GM21825 (cell line): Measurements from ENCODE around the gene SLCO4C1.
"Not testable (repeated sequence)": the region's sequence is repeated elsewhere in the genome, so short reads cannot be mapped to it uniquely, and the experiment has no call there.

Experiments
- ATAC-seq: cut with Tn5 transposase; IDR thresholded peaks from one replicate; pipeline ENCODE4 v1.9.1; 2021; ENCODE audit warnings: mild to moderate bottlenecking, moderate library complexity; ENCODE audit not compliant: unreplicated experiment

Gene SLCO4C1

DNA sequence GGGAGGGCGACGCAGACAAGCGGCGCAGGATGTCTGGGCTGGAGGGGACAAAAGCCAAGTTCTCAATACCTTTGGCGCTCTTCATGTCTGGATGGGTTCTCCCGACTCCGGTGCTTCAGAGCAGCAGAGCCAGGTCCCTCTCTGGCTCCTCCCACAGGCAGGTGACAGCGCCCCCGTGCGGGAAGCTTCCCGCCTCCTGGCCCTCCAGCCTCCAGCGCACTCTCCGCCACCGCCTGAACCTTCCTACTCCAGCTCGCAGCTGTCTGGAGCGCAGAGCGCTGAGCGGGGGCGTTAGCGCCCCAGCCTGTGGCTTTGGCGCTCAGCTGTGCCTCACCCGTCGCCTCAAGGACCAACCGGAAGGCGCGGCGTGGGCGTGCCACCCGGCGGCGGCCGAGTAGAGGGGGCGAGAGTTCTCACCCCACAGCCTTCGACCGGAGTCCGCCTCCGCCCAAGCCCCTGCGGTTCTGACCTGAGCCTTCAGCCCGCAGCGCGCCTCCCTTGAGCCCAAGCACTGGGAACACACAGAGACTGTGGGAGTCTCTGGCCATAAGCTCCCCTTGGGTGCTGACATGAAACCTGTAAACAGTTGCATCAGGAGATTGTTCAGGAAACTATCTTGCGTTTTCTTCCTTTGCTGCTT lies at the start of gene SLCO4C1:
Gene SLCO4C1 (minus strand): TSS at position 107 of the 640 bp plus-strand sequence. CDS start 22 bp downstream, at position 85.
- peak; percentile 99 for ATAC-seq

DNA sequence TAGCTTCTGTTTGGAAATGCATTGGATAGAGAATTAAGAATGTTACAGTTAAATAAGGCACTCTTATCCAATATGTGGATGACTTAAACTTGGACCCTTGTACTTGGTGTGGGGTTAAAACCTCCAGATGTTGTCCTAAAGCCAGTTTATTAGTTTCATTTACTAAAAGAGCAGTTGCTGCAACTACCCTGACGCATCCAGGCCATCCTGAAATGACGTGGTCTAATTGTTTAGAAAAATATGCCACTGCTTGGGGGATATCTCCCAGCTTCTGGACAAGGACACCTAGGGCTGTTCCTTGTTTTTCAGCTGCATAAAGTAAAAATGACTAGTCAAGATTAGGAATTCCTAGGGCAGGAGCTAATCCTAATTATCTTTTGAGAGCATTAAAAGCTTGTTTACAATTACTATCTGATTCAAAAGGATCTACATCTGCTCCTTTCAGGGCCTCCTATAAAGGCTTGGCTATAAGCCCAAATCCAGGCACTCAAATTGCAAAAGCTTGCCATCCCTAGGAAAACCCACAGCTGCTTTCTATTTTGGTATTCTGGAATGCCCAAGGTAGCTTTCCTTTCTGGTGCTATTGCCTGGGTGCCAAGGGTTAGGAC lies 45.7 kb upstream of the SLCO4C1 start:
- ATAC-seq, result no peak

DNA sequence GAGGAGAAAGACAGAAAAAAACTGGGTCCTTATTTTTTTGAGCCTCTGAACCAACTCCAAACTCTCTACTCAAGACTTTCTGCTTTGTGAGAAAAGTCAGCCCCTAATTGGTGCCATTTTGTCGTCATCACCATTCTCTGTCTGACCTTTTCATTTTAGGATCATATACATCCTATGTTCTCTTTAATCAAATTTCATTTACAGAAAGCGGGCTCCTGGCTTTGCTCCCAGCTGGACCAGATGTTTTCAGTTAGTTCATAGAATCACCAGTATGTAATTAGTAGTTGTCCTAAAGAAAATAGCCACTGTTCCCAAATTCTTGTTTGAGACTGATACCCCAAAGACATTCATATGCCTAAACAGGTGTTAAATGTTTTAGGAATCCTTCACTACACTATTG lies 28.6 kb upstream of the SLCO4C1 start:
- no peak for ATAC-seq

- not testable (repeated sequence) for ATAC-seq
Observed at GRCh38 chr5:102318801-102319200, 22.7 kb upstream of the SLCO4C1 start.

GRCh38 chr5:102314328-102314727 lies 18.2 kb upstream of the SLCO4C1 start:
- no peak for ATAC-seq

- ATAC-seq, result no peak
Observed at GRCh38 chr5:102313912-102314311, 17.8 kb upstream of the SLCO4C1 start.

DNA sequence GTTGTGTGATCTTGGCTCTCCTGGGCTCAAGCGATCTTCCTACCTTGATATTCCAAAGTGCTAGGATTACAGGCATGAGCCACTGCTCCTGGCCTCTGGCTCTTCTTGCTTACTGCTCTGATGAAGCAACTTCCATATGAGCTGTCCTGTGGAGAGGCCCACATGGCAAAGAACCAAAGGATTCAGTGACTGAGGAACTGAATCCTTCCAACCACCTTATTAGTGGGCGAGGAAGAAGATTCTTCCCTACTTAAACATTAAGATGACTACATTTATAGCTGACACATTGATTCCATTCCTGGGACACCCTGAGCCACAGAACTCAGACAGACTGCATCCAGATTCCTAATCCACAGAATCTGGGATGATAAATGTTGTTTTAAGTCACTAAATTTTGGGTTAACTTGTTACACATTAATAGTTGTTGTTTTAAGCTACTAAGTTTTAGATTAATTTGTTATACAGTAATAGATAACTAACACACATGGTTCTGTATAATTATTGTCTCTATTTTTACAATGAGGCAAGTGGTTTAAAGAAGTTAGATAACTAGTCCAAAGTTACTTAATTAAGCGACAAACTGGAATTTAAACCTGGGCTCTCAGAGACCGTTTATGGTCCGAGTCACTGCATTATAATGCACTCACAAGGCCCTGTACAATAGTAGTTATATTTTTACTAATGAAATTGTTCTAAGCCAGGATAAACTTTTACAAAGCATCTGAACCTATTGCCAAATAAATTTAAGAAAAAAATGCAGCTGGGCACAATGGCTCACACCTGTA lies 16.7 kb upstream of the SLCO4C1 start:
- ATAC-seq, result no peak

DNA sequence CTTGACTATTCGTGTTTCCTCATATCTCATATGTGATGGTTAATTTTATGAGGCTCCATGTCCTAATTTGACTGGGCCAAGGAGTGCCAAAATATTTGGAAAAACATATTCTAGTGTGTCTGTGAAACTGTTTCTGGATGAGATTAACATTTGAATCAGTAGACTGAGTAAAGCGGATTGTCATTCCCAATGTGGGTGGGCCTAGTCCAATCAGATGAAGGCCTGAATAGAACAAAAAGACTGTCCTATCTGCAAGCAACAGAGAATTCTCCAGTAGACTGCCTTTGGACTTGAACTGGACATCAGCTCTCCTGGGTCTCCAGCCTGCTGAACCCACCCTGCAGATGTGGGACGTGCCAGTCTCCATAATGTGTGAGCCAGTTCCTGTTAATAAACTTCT lies 13.5 kb upstream of the SLCO4C1 start:
- ATAC-seq, result no peak

DNA sequence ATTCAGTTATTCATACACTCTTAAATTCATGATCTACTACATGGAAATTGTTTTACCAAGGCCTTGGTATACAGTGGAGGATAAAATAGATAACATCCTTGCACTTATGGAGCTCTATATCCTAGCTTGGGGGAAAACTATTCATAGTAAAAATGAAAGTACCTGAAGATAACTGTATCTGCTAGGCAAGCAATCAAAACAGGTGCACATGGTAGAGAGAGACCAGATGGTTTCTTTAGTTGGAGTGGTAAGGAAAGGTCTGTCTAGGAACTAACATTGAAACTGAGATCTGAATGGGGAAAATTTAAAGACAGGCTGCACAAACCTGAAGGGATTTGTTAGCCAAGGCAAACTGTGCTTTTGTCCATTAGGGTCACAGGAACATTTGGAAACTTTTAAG lies 11.1 kb upstream of the SLCO4C1 start:
- ATAC-seq, result no peak

DNA sequence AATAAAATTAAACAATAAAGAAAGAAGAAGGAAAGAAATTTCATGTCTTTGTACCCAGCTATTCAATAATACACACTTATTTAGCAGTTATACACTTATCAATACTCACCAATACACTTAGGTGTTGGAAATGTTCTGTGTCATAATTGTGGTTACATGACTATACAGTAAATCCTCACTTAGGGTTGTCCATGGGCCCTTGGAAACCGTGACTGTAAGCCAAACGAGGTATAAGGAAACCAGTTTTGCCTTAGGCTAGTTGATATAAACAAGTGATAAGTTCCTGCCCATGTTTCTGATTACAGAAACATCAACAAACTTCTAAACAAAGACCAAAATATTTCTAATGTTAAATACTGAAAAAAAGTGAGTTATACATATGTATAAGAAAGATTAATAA lies 10.0 kb upstream of the SLCO4C1 start:
- ATAC-seq, result no peak

- peak; percentile 9 for ATAC-seq
Observed at GRCh38 chr5:102295534-102296177, 428 bp downstream of the SLCO4C1 start.

- no peak for ATAC-seq
Observed at GRCh38 chr5:102294886-102295395, 1.1 kb downstream of the SLCO4C1 start.

- no peak for ATAC-seq
Observed at GRCh38 chr5:102290004-102290403, 6.1 kb downstream of the SLCO4C1 start.

- no peak for ATAC-seq
Observed at GRCh38 chr5:102289251-102289899, 6.7 kb downstream of the SLCO4C1 start.

GRCh38 chr5:102288630-102289029 lies 7.5 kb downstream of the SLCO4C1 start:
- no peak for ATAC-seq

- ATAC-seq, result no peak
Observed at GRCh38 chr5:102286476-102286875, 9.6 kb downstream of the SLCO4C1 start.

GRCh38 chr5:102283102-102283797 lies 12.8 kb downstream of the SLCO4C1 start:
- peak; percentile 55 for ATAC-seq

DNA sequence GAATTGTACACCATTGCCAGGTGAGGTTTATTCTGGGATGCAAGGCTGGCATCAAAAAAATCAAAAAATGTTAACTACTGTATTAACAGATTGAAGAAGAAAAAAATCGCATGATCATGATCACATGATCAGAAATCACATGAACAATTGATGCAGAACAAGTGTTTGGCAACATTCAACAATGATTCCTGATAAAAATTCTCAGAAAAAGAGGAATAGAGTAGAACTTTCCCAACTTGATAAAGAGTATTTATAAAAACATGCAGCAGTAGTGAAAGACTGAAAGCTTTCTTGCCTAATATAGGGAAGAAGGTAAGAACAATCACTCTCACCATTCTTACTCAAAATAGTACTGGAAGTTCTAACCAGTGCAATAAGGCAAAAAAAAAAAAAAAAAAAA lies 16.4 kb downstream of the SLCO4C1 start:
- no peak for ATAC-seq

- ATAC-seq, result no peak
Observed at GRCh38 chr5:102278231-102278630, 17.9 kb downstream of the SLCO4C1 start.

DNA sequence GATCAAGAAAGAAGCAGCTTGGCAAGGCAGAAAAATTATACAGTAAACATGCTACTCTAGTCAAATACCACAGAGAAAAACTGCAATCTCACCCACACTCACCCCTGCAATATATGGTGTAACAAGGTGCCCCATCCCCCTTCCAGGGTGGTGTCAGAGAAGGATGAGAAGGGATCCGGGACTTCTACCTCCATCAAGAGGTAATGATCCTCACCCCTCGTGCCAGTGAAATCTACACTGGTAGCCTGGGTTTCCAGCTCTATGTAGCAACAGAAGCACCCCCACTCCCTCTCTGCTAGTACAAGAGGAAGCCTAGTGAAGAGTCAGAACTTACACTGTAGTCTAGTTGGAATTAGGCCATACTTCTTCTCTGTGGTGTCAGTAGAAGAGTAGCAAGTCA lies 18.9 kb downstream of the SLCO4C1 start:
- no peak for ATAC-seq
